GM18508 (cell line): Measurements from ENCODE around the gene ZNF500.
"Not testable (repeated sequence)": the region's sequence is repeated elsewhere in the genome, so short reads cannot be mapped to it uniquely, and the experiment has no call there.

Source experiments
- ATAC-seq: cut with Tn5 transposase; IDR thresholded peaks from one replicate; pipeline ENCODE4 v1.9.1; 2021; ENCODE audit warnings: moderate number of reproducible peaks; ENCODE audit not compliant: insufficient read depth, unreplicated experiment

Gene ZNF500

DNA sequence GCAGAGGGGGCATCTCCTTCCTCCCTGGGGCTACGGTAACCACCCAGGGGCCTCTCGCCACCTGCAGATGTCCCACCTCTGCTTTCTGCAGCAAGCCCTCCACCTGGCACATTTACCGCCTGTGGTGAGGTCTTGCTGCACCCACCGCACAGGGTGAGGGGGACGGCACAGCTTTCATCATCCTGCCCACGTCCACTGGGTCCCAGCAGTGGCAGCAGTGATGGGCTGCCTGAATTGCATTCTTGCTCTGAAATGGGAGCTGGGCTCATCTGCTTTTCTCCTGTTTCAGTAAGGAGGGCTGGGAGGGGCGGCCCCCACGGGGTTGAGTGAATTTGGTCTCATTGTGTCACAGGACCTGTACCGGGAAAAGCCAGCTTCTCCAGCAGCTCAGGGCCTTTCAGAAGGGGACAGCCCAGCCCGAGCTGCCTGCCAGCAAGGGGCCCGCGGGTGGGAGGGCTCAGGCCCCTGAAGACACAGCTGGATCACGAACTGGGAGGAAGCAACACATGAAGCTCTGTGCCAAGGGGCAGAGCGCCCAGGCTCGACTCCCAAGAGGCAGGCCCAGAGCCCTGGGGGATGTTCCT lies 19.9 kb downstream of the ZNF500 start:
- ATAC-seq = no peak

- no peak for ATAC-seq
These were observed 20.7 kb downstream of the ZNF500 start for GRCh38 chr16:4746215-4746614.

DNA sequence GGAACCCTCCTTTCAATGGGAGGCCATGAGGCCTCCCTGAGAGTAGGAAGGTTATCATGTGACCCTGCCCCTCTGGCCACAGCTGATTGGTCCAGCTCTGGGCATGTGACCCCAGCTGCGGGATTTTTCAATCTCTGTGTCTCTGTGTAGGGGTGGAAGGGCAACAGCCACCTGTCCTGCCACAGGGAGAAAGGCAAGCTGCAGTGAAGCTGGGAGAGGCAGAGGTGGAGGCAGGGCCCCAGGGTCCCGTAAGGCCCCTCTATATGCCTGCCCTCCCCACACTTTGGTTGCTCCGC lies 21.7 kb downstream of the ZNF500 start:
- ATAC-seq = no peak

GRCh38 chr16:4744555-4745273 lies 22.2 kb downstream of the ZNF500 start:
- no peak for ATAC-seq

DNA sequence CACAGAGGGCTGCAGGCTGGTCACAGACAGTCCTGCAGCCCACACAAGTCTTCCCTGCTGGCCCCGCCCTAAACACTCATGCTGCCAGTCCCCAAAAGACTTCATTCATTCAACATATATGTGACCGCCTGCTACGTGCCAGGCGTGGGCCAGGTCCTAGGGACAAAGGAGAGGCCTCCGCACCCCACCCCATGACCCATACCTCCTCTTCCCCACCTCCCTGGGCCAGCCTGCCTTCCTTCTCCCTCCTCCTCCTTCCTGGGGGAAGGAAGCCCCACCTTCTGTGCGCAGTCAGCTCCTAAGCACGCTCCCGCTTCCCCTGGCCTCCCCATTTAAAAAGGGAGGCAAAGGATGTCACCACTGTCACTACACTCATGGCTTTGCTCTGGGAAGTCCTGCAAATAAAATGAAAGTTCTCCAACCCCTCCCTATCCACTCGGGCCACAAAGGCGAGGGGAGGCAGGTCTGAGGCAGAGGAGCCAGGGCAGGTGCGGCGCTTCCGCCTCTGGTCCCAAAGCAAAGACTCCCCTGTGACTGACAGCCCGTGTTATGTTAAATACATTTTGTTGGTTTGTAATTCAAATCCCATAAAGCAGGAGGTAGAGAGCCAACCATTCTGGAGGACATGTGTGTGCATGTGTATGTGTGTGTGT lies 23.6 kb downstream of the ZNF500 start:
- ATAC-seq = no peak

GRCh38 chr16:4738370-4738769 lies 28.6 kb downstream of the ZNF500 start:
- ATAC-seq = not testable (repeated sequence)

- ATAC-seq = no peak
These were observed 29.4 kb downstream of the ZNF500 start for GRCh38 chr16:4737545-4737944.

GRCh38 chr16:4736546-4736945 lies 30.4 kb downstream of the ZNF500 start:
- ATAC-seq = no peak

GRCh38 chr16:4734730-4735535 lies 32.0 kb downstream of the ZNF500 start:
- ATAC-seq = no peak

- ATAC-seq = peak; percentile 72
These were observed 32.8 kb downstream of the ZNF500 start, which contains the start of the genes ANKS3 and DNAAF8 for GRCh38 chr16:4734063-4734729. ANKS3 (minus strand) TSS chr16:4734271; CDS start chr16:4730149, 4,122 bp downstream. DNAAF8 (plus strand) TSS chr16:4734537; CDS start chr16:4736515, 1,978 bp downstream.

- no peak for ATAC-seq
These were observed 33.3 kb downstream of the ZNF500 start for GRCh38 chr16:4733747-4734062.

GRCh38 chr16:4733211-4733742 lies 33.7 kb downstream of the ZNF500 start:
- ATAC-seq = no peak

- ATAC-seq = no peak
These were observed 37.1 kb downstream of the ZNF500 start for GRCh38 chr16:4729876-4730275.

DNA sequence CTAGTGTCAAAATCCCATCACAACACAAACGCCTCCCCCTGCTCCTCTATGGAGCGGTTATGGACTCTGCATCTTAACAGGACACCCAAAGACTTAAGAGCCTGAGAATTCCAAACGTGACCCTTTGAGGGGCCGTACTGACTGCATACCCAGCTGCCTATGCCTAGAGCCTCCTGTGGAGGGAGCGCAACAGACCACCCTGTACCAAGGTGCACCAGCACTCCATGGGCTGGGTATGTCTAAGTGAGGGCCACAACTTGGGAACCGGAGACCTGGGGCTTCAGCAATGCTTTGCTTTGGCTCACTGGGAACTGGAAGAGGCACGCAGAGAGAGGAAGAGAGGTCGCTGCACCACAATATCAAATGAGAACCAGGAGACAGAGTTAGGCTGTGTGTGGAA lies 38.3 kb downstream of the ZNF500 start:
- no peak for ATAC-seq

DNA sequence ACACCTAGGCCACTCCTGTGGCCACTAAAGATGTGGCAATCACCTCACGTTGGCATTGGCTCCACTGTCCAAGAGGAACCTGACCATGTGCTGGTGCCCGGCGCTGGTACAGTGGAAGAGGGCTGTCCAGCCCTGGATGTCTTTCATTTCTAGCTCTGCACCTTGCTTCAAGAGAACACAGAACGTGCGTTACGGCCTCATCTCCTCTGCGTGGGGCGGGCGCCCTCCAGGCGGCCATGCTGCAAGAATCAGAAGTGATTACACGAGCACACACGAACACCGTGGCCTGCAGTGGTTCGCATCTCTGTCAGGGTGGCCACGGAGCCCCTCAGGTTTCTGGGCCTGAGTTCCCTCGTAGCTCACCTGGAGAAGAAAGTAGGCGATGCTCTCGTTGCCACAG lies 40.3 kb downstream of the ZNF500 start:
- no peak for ATAC-seq

GRCh38 chr16:4724661-4725270 lies 42.2 kb downstream of the ZNF500 start:
- ATAC-seq = no peak

DNA sequence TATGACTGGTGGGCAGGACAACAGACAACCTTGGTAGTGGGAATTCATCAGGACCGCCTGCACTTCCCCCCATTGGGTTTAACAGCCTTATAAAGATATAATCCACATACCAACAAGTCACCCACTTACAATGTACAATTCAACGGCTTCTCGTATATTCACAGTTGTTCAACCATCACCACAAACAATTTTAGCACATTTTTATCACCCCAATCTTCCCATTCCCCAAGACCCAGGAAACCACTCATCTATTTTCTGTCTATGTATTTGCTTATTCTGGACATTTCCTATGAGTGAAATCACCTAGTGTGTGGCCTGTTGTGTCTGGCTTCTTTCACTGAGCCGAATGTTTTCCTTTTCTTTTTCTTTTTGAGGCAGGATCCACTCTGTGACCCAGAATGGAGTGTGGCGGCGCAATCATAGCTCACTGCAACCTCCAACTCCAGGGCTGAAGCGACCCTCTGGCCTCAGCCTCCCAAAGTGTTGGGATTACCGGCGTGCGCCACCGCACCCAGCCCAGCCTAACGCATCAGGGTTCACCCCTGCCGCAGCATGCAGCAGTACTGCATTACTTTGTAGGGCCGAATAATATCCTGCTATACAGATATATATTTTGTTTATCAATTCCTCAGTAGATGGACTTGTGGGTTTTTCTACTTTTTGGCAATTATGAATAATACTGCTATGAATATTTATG lies 43.7 kb downstream of the ZNF500 start:
- no peak for ATAC-seq

- no peak for ATAC-seq
These were observed 48.5 kb downstream of the ZNF500 start for GRCh38 chr16:4718466-4718865.

DNA sequence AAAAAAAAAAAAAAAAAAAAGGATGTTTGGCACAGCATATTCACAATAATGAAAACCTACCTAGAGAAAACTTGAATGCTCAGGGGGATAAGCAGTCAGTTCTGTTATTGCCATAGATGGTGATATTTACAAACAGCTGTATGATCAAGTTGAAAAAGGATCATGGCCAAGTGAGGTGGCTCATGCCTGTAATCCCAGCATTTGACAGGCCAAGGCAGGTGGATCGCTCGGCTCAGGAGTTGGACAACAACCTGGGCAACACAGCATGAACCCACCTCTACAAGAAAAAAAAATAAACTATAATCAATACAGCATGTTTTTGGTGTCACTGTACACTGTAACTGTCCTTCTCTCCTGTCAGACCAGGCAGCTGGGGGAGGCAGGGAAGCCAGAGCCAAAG lies 52.0 kb downstream of the ZNF500 start:
- ATAC-seq = no peak
